GM12892 (cell line): ENCODE measurements around the gene NPAS3.

Experiments used
- DNase-seq: peaks from one replicate; pipeline ENCODE4 v3.0.0; 2011; ENCODE audit not compliant: insufficient read length
- FAIRE-seq: peaks from 2 replicates; lab custom pipeline; 2011; peaks lifted over from hg19 to GRCh38; lab: Jason Lieb, UNC
- POLR2A ChIP-seq: IDR thresholded peaks from 2 replicates; pipeline ENCODE4 v1.6.1; 2011; ENCODE audit warnings: low read depth, low read length, control low read depth
- POLR2AphosphoS5 ChIP-seq: IDR thresholded peaks from 2 replicates; pipeline ENCODE4 v1.6.1; 2011; ENCODE audit warnings: low read depth, low read length, control low read depth
- TAF1 ChIP-seq: IDR thresholded peaks from 2 replicates; pipeline ENCODE4 v1.6.1; 2011; ENCODE audit warnings: low read depth, mild to moderate bottlenecking, control low read depth, low read length, borderline replicate concordance

Gene NPAS3

GRCh38 chr14:33675415-33676130 lies 736.9 kb downstream of the NPAS3 start:
- no peak for FAIRE-seq
- DNase-seq = no peak

GRCh38 chr14:33676135-33676566 lies 737.5 kb downstream of the NPAS3 start:
- FAIRE-seq (no peak), DNase-seq (no peak)
- TF ChIP-seq POLR2A = no peak
- no peak for TF ChIP-seq POLR2AphosphoS5
- TF ChIP-seq TAF1 = no peak

More at GRCh38 chr14:33675415-33676130, 736.9 kb downstream of the NPAS3 start:
- no peak for TF ChIP-seq POLR2AphosphoS5
- TF ChIP-seq TAF1 = no peak
- no peak for TF ChIP-seq POLR2A

GRCh38 chr14:33676891-33677290 lies 738.2 kb downstream of the NPAS3 start:
- FAIRE-seq = no peak
- TF ChIP-seq POLR2A = no peak
- TF ChIP-seq TAF1 = no peak
- no peak for TF ChIP-seq POLR2AphosphoS5
- no peak for DNase-seq

GRCh38 chr14:33678005-33678404 lies 739.3 kb downstream of the NPAS3 start:
- DNase-seq (no peak), FAIRE-seq (no peak)
- TF ChIP-seq POLR2A (no peak), POLR2AphosphoS5 (no peak), TAF1 (no peak)

GRCh38 chr14:33679025-33679424 lies 740.3 kb downstream of the NPAS3 start:
- FAIRE-seq = no peak

GRCh38 chr14:33679461-33680225 lies 741.0 kb downstream of the NPAS3 start:
- no peak for TF ChIP-seq POLR2A
- no peak for TF ChIP-seq TAF1
- no peak for TF ChIP-seq POLR2AphosphoS5
- FAIRE-seq = no peak
- DNase-seq = no peak

More at GRCh38 chr14:33679025-33679424, 740.3 kb downstream of the NPAS3 start:
- DNase-seq = no peak
- TF ChIP-seq POLR2A = no peak
- TF ChIP-seq POLR2AphosphoS5 = no peak
- TF ChIP-seq TAF1 = no peak

GRCh38 chr14:33680873-33681272 lies 742.2 kb downstream of the NPAS3 start:
- no peak for FAIRE-seq
- TF ChIP-seq TAF1 (no peak), POLR2A (no peak), POLR2AphosphoS5 (no peak)
- DNase-seq = no peak

GRCh38 chr14:33682760-33683159 lies 744.1 kb downstream of the NPAS3 start:
- FAIRE-seq = no peak
- DNase-seq = no peak
- no peak for TF ChIP-seq POLR2A
- no peak for TF ChIP-seq TAF1
- TF ChIP-seq POLR2AphosphoS5 = no peak

- FAIRE-seq (no peak), DNase-seq (no peak)
- no peak for TF ChIP-seq POLR2AphosphoS5
- no peak for TF ChIP-seq POLR2A
- TF ChIP-seq TAF1 = no peak
Measured at GRCh38 chr14:33685026-33685425, 746.3 kb downstream of the NPAS3 start.

- FAIRE-seq (no peak), DNase-seq (no peak)
- TF ChIP-seq POLR2A = no peak
- no peak for TF ChIP-seq POLR2AphosphoS5
- no peak for TF ChIP-seq TAF1
Measured at GRCh38 chr14:33685698-33686097, 747.0 kb downstream of the NPAS3 start.

GRCh38 chr14:33686218-33686617 lies 747.5 kb downstream of the NPAS3 start:
- TF ChIP-seq TAF1 = no peak
- no peak for TF ChIP-seq POLR2A
- TF ChIP-seq POLR2AphosphoS5 = no peak
- DNase-seq (no peak), FAIRE-seq (no peak)
